Measurements from ENCODE around the gene MTTP.

MTTP gene

DNA sequence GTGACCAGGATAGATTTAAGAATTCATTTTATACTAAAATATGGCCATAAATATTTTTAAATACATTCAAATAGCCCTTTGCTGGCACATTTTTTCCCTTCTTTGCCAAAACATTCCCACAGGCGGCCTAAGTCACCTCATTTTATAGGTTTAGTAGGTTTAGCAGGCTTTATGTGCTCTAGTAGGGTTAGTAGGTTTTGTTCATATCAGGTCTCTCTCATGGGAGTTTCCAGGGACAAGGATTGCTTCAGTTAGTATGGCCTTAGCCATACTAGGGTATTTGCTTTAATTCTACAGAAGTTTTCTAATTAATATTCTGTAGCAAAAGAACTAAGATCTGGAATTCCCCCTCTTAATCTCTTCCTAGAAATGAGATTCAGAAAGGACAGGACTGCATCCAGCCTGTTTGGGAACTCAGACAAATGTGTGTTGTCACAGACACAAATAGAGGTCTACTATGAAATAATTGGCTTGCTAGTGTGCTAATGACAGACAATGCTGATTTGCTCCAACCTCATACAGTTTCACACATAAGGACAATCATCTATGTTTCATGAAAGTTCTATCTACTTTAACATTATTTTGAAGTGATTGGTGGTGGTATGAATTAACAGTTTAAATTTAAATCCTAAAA lies 772 bp upstream of the MTTP start:
- DNase-seq (ENCODE audit: extremely low read depth, low read depth), result no peak
- no peak for TF ChIP-seq CTCF (IDR thresholded peaks at IDR 0.05; ENCODE audit: low read depth, low read length)

DNA sequence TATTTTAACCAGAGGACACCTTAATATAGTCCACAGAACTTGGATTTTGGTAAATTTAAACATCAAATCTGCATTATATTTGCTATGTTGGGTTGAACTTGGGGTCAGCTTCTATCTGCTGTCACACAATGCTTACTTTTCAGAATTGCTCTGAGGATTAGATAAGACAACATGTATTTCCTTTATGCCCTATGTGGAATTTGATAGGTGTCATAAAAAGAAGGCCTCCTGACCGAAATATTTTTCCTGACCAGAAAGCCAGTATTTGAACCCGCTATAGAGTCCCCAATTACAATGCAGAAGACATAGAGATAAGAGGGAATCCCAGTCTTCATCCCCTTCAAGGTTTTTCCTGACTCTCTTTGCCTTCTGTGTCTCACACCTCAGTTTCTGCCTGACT lies 4.1 kb downstream of the MTTP start:
- TF ChIP-seq CTCF (IDR thresholded peaks at IDR 0.05; ENCODE audit: low read depth, low read length), result no peak
- no peak for DNase-seq (ENCODE audit: extremely low read depth, low read depth)

DNA sequence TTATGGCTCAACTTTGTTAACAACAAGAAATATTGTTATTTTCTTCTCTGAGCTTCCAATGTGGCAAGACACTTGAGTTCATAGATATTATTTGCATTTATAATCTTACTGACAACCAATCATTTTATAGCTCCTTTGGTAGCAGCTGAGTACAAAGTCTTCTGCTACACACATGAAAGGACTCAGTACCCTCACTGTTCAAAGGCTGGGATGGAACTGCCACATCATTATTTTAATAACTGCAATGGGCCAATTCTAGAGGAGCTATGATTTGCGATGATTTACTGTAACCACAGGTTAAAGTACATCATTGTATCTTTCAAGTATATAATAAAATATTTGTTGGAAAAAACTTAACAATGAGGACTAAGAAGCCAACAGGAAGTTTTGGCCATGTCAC lies 10.9 kb downstream of the MTTP start:
- TF ChIP-seq CTCF (IDR thresholded peaks at IDR 0.05; ENCODE audit: low read depth, low read length), result no peak

GRCh38 chr4:99586322-99586721 lies 11.7 kb downstream of the MTTP start:
- no peak for TF ChIP-seq CTCF (IDR thresholded peaks at IDR 0.05; ENCODE audit: low read depth, low read length)
- DNase-seq (ENCODE audit: extremely low read depth, low read depth), result no peak

More for the DNA sequence above, 10.9 kb downstream of the MTTP start:
- DNase-seq (ENCODE audit: extremely low read depth, low read depth), result no peak

DNA sequence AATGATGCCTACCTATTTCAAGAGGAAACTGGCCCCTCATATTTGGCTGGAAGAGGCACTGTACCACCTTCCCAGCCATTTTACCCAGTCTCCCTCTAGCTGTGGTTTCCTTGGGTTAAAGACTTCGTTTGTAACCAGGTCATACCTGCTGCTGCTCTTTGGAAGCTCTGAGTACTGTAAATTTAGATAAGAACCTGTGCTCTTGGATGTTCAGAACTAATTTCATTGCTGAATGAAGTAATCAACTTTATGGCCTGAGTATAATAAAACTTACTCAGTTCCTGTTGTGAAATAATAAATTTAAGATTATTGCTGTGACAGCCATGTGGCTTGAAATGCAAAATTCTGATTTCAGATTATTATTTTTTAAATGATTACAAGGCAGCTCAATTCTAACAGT lies 12.2 kb downstream of the MTTP start:
- no peak for DNase-seq (ENCODE audit: extremely low read depth, low read depth)

GRCh38 chr4:99587309-99587708 lies 12.7 kb downstream of the MTTP start:
- TF ChIP-seq CTCF (IDR thresholded peaks at IDR 0.05; ENCODE audit: low read depth, low read length), result no peak
- DNase-seq (ENCODE audit: extremely low read depth, low read depth), result no peak

More for the DNA sequence above, 12.2 kb downstream of the MTTP start:
- TF ChIP-seq CTCF (IDR thresholded peaks at IDR 0.05; ENCODE audit: low read depth, low read length), result no peak

DNA sequence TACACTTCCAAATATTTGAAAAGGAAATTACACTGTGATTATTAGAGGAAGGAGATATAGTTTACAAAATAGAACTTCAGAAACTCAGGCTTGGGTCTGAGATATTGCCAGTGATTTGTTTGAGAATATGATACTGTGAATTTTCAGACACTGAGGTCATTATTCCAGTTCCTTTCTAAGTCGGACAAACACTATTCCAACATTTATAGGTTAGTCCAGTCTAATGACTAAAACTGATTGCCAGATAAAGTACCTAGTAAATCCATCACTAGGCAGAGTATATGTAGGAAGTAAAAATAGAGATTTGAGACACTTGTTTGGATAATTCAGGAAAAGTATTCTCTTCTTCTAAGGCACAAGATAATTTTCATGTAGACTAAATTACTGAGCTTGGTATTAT lies 13.2 kb downstream of the MTTP start:
- TF ChIP-seq CTCF (IDR thresholded peaks at IDR 0.05; ENCODE audit: low read depth, low read length), result no peak
- DNase-seq (ENCODE audit: extremely low read depth, low read depth), result no peak
